ENCODE results near the gene ICAM2.

ICAM2 gene

DNA sequence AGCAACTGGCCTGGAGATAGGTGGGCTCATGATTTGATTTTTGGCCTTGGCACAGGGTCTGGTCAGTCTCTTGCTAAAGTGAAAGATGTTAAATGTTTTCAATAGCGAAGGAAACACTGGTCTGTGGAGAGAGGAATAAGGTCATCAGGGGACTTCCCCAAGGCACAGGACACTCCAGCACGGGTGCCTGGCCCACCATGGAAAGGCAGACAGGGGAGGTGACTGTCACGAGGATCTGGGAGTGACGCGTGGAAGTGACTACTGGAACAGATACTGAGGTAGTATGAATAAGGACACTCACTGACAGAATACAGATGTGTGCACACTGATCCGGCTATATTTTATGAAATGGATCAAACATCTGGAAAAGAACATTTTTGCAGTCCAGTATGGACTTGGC is 16.7 kb upstream of the ICAM2 start:
- Histone ChIP-seq H3K4me3 (no peak overlapping the region), H3K27ac (no peak overlapping the region)

DNA sequence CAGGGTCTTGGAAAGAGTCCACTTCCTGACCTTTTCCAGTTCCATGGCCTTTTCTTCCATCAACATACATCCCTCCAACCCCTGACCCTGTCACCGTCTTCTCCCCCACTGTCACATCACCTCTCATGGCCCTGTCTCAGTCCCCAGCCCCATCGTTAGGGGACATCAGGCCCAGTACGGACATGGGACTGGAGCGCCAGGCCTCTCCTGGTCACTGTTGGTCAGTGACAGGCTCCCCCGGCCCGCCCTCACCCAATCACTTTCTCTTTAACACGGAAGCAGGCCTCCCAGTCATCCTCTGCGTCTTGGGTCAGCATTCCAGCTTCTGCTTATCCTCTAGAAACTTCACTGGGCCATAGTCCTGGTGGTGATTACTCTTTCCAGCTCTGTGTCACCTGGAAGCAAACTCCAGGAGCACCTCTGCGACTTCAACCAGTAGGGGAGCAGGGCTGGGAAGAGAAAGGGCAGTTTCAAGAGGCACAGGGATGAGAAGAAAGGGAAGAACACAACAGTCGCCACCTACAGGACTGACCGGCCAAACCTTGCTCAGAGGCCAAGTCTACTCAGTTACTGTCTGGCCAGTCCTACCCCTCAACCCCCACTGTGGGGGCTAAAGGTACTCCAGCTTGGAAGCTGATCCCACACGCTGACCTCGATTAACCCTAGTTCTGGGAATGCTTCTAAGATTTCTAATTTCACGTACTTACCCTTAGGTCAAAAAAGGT is 15.9 kb upstream of the ICAM2 start:
- DNase-seq (ENCODE audit: low spot score): no peak
- no peak for TF ChIP-seq CTCF (IDR thresholded peaks at IDR 0.05)
- no peak overlapping the region for H3K27ac ChIP-seq
- H3K4me3 ChIP-seq: no peak overlapping the region

More for the DNA sequence above, 16.7 kb upstream of the ICAM2 start:
- TF ChIP-seq CTCF (IDR thresholded peaks at IDR 0.05): no peak
- DNase-seq (ENCODE audit: low spot score): no peak

- TF ChIP-seq CTCF (IDR thresholded peaks at IDR 0.05): no peak
- Histone ChIP-seq H3K27ac (no peak overlapping the region), H3K4me3 (no peak overlapping the region)
- no peak for DNase-seq (ENCODE audit: low spot score)
Observed at GRCh38 chr17:64032081-64032480, 11.6 kb upstream of the ICAM2 start.

GRCh38 chr17:64028874-64029464 is 8.5 kb upstream of the ICAM2 start:
- Histone ChIP-seq H3K27ac (no peak overlapping the region), H3K4me3 (no peak overlapping the region)
- peak; percentile 61 for TF ChIP-seq CTCF (IDR thresholded peaks at IDR 0.05)
- DNase-seq (ENCODE audit: low spot score): no peak

DNA sequence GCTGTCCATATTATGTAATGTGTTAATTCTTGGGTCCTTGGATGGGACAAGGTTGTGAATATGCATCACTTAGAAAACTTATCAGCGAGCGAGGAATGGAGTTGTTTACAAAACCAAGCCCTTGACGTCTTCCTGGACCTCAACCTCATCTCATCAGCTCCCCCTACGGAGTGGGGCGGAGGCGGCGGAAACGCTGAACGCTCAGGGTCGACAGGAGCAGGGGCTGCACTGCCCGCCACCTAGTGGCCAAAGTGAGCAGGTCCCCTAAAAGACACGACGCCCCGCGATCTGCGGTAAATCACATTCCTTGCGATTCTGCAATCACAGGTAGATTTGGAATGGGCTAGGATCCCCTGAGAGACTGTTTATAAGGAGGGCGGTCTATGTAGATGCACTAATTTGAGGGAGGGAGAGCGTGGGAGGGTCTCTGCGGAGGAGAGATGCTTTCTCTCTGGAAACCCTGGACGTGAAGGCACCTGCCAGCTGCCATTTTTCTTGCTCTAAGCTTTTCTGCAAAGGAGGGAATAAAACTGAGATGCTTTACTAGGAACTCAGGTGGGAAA is 5.4 kb upstream of the ICAM2 start:
- peak; percentile 81 for TF ChIP-seq CTCF (IDR thresholded peaks at IDR 0.05)
- Histone ChIP-seq H3K27ac (peak overlapping the region in 1 of 2 donors; percentile 52), H3K4me3 (peak overlapping the region; percentile 56)
- no peak for DNase-seq (ENCODE audit: low spot score)

GRCh38 chr17:64024781-64025731 is 4.6 kb upstream of the ICAM2 start:
- TF ChIP-seq CTCF (IDR thresholded peaks at IDR 0.05): no peak
- DNase-seq (ENCODE audit: low spot score): no peak
- H3K4me3 ChIP-seq: peak overlapping the region; percentile 56
- H3K27ac ChIP-seq: peak overlapping the region in 1 of 2 donors; percentile 52

Data from coronary artery (tissue), 2 donors.